NCI-H748 (cell line): ENCODE results near the gene OAS2.

Experiments
- DNase-seq: peaks from one replicate; lab custom pipeline; 2025; ENCODE audit not compliant: unreplicated experiment; lab: John Stamatoyannopoulos, UW

The OAS2 gene, protein sequence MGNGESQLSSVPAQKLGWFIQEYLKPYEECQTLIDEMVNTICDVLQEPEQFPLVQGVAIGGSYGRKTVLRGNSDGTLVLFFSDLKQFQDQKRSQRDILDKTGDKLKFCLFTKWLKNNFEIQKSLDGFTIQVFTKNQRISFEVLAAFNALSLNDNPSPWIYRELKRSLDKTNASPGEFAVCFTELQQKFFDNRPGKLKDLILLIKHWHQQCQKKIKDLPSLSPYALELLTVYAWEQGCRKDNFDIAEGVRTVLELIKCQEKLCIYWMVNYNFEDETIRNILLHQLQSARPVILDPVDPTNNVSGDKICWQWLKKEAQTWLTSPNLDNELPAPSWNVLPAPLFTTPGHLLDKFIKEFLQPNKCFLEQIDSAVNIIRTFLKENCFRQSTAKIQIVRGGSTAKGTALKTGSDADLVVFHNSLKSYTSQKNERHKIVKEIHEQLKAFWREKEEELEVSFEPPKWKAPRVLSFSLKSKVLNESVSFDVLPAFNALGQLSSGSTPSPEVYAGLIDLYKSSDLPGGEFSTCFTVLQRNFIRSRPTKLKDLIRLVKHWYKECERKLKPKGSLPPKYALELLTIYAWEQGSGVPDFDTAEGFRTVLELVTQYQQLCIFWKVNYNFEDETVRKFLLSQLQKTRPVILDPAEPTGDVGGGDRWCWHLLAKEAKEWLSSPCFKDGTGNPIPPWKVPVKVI

GRCh38 chr12:112978163-112979040, at the start of gene OAS2:
OAS2 (plus strand) TSS chr12:112978519; CDS start chr12:112978609, 90 bp downstream.
- no peak for DNase-seq

DNA sequence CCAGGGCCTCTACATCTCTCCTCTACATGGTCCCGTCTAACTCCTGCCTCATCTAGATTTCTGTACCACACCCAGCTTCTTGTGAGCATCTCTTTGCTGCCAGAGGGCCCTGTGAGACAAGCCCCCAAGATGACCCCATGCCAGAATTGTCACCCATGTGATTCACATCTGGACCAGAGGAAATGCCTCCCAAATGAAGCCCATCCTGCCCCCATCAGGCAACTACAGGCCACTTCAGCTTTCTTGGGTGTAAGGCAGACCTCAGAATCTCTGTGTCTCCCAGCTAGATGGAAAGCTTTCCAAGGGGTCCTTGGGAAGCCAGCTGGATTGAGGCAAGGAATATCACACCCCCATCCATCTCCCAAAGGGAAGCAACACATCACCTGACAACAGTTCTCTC, 49.3 kb upstream of the OAS2 start:
- no peak for DNase-seq

DNA sequence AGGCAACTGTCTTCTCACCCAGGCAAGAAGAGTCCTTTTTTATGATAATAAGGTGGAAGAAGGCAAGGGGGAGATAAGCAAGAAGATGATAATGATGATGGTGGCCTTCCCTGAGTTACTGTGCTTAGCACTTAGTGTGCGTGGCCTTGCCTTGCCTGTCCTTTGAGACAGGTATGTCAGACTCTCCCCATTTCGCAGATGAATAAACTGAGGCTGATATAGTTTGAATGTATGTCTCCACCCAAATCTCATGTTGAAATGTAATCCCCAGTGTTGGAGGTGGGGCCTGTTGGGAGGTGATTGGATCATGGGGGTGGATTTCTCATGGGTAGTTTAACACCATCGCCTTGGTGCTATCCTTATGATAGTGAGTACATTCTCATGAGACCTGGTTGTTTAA, 48.6 kb upstream of the OAS2 start:
- DNase-seq = no peak

- DNase-seq = no peak
Observed at GRCh38 chr12:112930350-112930749, 48.0 kb upstream of the OAS2 start.

DNA sequence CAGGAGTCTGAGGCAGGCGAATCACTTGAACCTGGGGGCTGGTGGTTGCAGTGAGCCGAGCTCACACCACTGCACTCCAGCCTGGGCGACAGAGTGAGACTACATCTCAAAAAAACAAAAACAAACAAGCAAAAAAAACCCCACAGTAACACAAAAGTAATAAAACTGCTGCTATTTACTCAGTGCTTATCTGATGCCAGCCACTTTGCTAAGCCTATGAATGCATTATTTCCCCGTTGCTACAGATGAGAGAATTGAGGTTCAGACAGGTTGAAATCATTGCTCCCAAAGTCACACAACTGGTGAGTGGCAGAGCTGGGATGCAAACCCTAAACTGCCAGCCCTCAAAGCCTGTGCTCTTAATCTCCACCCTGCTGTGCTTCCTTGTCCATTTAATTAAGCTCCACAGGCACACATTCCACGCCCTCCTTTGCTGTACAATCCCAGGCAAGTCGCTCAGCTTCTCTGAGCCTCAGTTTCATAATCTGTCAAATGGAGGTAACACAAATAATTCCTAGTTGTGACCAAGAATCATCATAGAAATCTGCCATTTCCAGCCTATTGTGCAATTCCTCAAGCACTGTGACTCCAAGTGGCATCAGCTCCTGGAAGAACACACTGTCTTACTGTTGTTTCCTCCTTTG, 45.7 kb upstream of the OAS2 start:
- DNase-seq = no peak

DNA sequence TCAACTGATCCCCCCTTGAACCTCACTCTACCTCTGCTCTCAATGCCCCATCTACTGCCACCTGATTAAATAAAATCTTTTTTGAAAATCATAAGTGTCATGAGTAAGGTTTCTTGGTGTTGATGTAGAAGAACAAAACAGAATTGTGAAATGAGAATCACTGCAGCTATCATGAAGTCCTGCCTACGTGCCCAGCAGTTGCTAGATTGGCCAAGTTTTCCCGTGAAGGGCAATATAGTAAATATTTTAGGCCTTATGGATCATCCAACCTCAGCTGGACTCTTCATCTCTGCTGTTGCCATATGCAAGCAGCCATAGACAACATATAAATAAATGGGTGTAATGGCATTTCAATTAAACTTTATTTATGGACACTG, 45.2 kb upstream of the OAS2 start:
- DNase-seq = no peak

DNA sequence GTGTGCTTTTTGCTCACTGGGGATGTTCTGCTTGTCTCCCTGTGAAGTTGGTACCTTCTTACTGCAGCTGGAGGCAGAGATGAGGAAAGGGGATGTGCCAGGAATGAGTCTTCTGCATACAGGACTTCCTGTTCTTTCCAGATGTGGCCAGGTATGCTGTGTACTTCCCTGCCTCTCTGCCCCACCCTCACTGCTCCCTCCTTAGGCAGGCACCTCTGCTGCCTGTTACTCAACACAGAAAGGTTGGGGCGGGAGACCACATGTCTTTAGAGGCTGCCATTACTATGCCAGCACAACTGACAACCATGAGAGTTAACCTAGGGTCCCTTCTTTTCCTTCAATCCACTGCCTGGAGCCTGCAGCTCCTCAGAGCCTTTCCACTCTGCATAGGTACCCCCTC, 42.1 kb upstream of the OAS2 start:
- no peak for DNase-seq

GRCh38 chr12:112936927-112937326, 41.4 kb upstream of the OAS2 start:
- no peak for DNase-seq

GRCh38 chr12:112937741-112938719, 40.3 kb upstream of the OAS2 start, which contains the start of gene OAS3:
OAS3 (plus strand) TSS chr12:112938474; CDS start chr12:112938531, 57 bp downstream.
- DNase-seq = peak; percentile 79

GRCh38 chr12:112938751-112939150, 39.6 kb upstream of the OAS2 start:
- DNase-seq = peak; percentile 47

- no peak for DNase-seq
Observed at GRCh38 chr12:112939761-112940381, 38.4 kb upstream of the OAS2 start.

DNA sequence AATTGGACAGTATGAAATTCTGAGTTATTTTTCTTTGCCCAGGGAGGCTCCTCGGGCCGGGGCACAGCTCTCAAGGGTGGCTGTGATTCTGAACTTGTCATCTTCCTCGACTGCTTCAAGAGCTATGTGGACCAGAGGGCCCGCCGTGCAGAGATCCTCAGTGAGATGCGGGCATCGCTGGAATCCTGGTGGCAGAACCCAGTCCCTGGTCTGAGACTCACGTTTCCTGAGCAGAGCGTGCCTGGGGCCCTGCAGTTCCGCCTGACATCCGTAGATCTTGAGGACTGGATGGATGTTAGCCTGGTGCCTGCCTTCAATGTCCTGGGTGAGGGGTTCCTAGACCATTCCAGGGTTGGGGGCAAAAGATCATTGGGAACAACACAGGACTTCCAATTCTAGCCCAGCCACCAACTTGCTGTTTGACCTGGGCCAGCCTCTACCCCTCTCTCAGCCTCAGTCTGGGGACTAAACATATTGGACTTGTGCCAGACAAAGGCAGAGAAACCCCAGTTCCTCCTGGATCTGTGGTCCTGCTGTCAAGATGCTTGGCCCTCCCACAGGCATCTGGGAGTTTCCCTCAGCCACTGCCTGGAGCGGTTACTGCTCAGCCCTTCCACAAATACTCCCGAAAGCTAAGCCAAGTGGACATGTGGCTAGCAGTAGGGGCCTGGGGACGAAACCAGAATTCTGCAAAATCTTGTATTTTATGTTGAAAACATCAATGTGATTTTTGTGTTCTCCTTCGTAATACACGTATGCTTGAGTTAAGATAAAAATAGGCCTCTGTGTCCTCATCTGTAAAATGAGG, 36.6 kb upstream of the OAS2 start:
- no peak for DNase-seq

GRCh38 chr12:112942572-112942971, 35.7 kb upstream of the OAS2 start:
- DNase-seq = no peak

- no peak for DNase-seq
Observed at GRCh38 chr12:112944024-112944690, 34.2 kb upstream of the OAS2 start.

GRCh38 chr12:112945515-112945914, 32.8 kb upstream of the OAS2 start:
- DNase-seq = no peak

DNA sequence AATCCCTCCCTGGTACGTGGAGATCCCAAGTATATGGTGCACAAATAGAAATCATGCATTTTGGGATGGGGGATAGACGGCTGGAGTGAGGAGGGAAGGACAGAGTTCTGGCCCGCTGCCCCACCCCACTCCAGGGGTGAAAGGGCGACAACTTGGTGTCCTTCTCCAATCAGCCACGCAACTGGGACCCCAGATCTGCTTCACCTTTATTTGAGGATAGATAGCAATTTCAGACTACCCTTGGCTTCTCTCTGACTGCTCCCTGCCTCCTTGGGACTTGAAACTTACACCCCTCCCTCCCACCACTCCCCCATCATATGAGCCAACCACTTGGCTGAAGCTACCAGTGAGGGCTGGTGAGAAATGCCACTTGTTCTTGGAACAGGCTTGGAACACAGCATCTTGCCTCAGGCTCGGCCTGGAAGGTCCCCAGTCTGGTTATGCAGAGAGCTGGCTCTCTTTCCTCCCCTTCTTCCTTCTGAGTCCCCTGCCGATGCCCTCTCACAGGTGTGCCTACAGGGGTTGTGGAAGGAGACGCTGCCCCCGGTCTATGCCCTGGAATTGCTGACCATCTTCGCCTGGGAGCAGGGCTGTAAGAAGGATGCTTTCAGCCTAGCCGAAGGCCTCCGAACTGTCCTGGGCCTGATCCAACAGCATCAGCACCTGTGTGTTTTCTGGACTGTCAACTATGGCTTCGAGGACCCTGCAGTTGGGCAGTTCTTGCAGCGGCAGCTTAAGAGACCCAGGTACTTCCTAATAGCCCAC, 31.9 kb upstream of the OAS2 start:
- no peak for DNase-seq

DNA sequence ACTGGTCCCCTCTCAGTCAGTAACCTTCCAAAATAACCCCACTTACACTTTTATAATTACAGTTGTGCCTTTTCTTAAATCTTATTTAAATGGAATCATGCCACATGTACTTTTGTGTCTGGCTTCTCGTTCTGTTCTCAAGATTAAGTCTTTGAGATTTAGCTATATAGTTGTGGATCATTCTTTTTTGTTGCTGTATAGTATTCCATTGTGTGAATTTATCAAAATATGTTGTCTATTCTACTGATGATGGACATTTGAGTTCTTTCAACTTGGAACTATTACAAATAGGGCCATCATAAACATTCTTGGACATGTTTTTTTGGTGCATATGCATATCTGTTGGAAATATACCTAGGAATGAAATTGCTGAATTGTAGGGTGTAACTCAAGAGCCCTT, 31.0 kb upstream of the OAS2 start:
- no peak for DNase-seq
